HG03565 (cell line): ENCODE measurements around the gene CLEC18B.
"Not testable (repeated sequence)": the region's sequence is repeated elsewhere in the genome, so short reads cannot be mapped to it uniquely, and the experiment has no call there.

ENCODE experiments used
- ATAC-seq: cut with Tn5 transposase; IDR thresholded peaks from one replicate; pipeline ENCODE4 v1.9.1; 2021; ENCODE audit warnings: mild to moderate bottlenecking, moderate library complexity; ENCODE audit not compliant: unreplicated experiment

The CLEC18B gene

DNA sequence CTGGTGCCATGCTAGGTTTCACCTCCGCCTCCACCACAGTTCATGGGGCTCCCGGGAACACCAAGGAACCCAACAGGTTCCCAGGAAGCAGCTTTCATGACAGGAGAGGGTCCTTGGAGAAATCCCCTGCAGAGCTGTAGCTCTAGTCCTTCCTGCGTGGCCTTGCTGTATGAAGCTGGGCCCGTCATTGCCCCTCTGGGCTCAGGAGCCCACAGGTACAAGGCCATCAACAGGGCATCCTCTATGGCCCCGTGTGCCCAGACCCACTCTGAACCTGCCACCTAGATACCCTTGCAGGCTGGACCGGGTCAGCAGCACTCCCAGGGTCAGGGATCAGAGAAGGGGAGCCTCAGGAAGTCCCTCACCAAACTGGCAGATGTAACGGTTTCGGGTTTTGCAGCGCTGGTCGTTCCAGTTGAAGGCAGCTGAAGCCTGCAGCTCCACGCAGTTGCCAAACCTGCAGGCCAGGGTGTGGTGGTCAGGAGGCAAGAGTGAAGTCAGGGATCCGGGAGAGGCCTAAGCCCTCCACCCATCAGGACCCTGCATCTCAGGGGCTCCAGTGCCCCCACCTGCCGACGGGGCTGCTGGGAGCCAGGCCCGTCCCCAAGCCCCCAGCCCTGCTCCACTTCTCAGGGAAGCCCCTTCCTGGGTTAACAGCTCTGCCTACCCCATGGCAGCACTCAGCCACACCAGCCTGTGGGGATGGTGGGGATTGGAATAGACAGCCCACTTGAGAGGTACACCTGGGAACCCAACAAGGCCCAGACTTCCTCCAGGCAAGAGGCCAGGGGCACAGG is 11.9 kb downstream of the CLEC18B start:
- ATAC-seq = not testable (repeated sequence)

DNA sequence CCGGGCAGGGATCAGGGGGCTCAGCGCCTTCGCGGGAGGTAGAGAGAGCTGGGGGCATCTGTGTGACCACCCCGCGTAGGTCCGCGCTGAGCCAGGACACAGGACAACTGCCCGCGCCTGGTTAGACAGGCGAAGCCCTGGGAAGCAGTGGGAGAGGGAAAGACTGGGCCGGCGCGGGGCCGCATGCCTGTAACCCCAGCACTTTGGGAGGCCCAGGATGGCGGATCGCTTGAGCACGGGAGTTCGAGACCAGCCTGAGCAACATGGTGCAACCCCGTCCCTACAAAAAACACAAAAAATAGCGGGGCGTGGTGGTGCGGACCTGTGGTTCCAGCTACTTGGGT is 13.9 kb downstream of the CLEC18B start:
- not testable (repeated sequence) for ATAC-seq

DNA sequence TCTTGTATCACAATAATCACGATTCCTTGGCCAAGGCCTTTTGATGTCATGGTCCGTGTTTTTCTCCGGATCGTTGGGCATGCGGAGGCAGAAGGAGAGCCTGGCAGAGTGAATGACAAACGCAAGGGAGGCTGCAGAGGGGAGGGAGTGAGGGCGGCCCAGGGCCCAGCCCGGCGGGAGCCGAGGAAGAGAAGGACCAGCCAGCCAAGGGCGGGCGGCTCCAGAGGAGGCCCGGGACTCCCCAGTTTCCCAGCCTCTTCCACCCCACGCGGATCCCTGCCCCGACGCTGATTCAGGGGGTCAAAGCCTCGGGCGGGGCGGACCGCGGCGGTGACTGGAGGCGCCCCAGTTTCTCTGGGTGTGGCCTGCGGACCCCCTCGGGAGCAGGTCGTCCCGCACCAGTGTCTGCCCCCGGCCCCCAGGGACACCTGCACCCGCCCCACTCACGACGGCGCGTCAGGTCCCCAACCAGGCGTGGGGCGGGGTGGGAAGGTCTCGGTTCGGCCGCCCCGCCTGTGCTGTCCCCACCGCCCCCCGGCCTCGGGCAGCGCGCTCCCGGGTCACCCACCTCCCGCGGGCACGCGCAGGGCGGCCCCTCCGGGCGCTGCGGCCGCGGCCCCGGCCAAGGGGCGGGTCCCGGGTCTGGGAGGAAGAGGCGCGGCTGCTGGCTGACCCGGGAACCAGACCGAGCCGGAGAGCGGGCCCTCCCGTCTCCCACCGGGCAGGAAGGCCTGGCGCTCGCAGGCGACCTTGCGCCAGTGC is 14.5 kb downstream of the CLEC18B start:
- ATAC-seq = not testable (repeated sequence)

DNA sequence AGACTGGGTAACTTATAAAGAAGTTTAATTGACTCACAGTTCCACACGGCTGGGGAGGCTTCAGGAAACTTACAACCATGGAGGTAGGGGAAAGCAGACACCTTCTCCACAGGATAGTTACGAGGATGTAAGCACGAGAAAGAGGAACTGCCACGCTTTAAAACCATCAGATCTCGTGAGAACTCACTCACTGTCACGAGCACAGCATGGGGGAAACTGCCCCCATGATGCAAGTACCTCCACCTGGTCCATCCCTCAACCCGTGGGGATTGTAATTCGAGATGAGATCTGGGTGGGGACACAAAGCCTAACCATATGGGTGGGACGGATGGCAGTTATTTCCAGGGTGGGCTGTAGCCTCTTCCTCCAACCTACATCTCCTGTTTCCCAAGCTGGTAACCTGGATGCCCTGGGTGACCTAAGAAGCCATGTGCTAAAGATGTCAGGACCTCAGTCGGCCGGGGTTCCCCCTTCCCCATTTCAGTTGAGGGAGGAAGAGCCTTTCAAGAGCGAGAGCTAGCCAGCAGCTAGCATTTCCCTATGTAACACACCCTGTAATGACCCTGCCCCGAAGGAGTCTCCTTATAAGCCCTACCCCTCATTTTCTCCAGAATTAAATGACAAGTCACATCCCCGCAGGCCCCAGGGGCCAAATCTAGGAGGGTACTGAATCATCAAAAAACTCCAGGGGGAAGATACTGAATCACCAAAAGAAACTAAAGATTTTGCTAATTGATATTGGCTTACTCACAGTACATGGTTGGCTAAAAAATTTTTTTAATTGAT is 16.9 kb downstream of the CLEC18B start:
- not testable (repeated sequence) for ATAC-seq

DNA sequence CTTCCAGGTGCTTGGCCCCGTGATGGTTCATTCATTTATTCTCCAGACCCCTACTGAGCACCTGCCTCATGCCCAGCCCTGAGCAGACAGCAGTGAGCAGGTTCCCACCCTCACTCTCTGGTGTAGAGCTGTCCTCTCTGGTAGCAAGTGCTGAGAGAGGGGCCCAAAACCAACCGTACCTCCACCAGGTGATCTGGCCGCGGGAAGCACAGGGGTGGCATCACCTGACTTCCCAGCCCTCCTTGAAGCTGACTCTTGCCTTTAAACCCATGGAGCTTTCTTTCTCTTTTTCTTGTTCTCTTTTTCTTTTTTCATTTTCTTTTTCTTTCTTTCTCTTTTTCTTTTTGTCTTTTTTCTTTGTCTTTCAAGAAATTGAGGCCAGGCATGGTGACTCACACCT is 21.0 kb downstream of the CLEC18B start:
- not testable (repeated sequence) for ATAC-seq

DNA sequence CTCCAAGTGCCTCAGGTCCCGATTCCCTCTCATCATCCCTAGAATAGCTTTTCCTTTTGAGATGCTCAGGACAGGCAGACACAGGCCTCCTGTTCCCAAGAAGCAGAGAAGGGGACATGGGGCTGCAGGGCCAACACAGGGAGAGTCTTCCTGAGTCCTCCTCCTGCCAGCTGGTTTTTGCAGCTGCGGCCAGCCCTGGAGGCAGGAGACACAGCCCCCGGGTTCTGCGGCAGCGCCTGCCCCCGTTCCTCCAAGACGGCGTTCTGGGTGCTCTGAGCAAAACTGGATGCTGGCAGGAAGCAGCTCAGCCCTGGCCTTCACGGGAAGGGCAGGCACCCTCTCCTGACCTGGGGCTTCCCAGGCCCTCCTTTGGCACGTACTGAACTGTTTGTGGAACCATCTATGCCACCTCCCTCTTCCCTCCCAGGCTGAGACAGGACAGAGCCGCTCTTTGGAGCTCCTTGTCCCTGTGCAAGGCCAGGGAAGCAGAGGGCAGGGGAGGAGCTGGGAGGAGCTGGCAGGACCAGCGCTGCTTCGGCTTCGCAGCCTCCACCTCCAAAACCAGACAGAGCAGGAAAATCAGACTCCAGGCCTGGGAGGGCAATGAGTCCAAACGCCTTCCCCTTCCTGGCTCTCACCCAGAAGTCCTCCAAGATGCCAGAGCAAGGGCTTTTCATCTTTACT is 22.9 kb downstream of the CLEC18B start:
- not testable (repeated sequence) for ATAC-seq

DNA sequence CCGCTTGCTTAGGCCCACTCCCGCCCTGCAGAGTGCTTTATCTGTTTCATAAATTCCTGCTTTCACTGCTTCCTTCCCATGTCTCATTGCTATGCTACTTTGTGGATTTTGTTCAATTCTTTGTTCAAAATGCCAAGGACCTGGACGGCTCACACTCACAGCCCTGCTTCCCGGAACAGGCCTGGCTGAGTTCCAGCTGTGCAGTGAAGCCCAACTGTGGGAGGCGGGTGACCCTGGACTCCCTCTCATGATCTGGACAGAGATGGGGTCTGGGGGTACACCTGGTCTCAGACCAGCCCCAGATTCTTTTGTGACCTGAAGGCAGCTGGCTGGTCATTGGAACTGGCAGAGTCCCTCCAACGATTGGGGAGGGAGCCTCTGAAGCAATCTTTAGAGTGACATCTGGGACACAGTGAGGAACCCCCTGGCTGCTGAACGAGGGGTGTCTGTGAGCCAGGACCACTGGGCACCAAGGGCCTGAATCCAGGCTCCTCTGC is 24.7 kb downstream of the CLEC18B start:
- not testable (repeated sequence) for ATAC-seq

DNA sequence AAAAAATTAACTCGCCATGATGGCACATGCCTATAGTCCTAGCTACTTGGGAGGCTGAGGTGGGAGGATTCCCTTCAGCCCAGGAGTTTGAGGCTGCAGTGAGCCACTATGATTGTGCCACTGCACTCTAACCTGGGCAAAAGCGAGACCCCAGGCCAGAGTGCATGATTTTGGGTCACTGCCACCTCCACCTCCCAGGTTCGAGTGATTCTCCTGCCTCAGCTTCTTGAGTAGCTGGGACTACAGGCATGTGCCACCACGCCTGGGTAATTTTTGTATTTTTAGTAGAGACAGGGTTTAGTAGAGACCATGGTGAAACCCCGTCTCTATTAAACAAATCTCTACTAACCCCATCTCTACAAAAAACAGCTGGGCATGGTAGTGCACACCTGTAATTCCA is 26.7 kb downstream of the CLEC18B start:
- ATAC-seq = not testable (repeated sequence)

DNA sequence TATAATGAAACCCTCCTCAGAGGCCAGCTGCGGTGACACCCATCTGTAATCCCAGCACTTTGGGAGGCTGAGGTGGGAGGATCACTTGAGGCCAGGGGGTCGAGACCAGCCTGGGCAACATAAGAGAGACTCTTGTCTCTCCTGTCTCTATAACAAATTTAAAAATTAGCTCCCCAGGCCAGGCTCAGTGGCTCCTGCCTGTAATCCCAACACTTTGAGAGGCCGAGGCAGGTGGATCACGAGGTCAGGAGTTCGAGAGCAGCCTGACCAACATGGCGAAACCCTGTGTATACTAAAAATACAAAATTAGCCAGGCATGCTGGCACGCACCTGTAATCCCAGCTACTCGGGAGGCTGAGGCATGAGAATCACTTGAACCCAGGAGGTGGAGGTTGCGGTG is 27.1 kb downstream of the CLEC18B start:
- not testable (repeated sequence) for ATAC-seq

DNA sequence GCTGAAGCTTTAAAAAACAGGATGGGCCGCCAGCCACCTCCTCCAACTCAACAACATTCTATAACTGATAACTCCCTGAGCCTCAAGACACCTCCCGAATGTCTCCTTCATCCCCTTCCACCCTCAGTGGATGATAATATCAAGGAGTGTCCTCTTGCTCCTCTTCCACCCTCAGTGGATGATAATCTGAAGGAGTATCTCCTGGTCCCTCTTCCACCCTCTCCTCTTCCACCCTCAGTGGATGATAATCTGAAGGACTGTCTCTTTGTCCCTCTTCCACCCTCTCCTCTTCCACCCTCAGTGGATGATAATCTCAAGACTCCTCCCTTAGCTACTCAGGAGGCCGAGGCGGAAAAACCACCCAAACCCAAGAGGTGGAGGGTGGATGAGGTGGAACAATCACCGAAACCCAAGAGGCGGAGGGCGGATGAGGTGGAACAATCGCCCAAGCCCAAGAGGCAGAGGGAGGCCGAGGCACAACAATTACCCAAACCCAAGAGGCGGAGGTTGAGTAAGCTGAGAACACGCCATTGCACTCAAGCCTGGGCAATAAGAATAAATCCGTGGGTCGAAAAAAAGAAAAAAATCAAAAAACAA is 29.7 kb downstream of the CLEC18B start:
- ATAC-seq = not testable (repeated sequence)

DNA sequence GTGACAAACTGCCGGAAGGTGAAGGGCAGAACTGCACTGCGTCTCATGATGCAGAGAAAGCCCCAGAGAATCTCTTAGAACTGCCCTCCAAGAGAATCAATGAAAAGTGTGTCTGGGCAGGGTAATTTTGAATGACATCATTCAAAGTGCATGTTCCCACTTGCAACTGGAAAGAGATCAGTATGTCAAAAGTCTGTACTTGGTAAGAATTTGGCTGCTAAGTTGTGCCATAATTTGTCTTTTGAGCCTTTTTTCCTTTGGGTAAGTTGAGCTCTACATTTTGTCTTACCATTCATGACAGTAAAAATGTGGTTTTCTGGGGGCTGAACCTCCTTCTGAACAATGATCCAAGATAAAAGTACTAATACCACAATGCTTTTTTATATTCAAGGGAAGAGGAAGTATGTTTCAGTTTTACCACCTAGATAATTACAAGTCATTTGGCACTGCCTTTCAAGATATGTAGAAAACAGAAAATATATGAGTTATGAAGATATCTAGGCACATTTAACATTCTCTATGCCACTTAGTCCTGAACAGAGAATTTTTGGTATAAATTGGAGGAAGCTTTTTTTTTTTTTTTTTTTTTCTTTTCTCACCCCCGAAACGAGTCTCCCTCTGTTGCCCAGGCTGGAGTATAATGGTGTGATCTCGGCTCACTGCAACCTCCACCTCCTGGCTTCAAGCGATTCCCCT is 38.8 kb downstream of the CLEC18B start:
- not testable (repeated sequence) for ATAC-seq

DNA sequence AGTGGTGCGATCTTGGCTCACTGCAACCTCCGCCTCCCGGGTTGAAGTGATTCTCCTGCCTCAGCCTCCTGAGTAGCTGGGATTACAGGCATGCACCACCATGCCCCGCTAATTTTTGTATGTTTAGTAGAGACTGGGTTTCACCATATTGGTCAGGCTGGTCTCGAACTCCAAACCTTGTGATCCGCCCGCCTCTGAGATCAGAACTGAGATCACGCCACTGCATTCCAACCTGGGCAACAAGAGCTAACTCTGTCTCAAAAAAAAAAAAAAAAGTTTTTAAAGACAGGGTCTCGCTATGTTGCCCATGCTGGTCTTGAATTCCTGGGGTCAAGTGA is 47.5 kb downstream of the CLEC18B start:
- ATAC-seq = not testable (repeated sequence)

DNA sequence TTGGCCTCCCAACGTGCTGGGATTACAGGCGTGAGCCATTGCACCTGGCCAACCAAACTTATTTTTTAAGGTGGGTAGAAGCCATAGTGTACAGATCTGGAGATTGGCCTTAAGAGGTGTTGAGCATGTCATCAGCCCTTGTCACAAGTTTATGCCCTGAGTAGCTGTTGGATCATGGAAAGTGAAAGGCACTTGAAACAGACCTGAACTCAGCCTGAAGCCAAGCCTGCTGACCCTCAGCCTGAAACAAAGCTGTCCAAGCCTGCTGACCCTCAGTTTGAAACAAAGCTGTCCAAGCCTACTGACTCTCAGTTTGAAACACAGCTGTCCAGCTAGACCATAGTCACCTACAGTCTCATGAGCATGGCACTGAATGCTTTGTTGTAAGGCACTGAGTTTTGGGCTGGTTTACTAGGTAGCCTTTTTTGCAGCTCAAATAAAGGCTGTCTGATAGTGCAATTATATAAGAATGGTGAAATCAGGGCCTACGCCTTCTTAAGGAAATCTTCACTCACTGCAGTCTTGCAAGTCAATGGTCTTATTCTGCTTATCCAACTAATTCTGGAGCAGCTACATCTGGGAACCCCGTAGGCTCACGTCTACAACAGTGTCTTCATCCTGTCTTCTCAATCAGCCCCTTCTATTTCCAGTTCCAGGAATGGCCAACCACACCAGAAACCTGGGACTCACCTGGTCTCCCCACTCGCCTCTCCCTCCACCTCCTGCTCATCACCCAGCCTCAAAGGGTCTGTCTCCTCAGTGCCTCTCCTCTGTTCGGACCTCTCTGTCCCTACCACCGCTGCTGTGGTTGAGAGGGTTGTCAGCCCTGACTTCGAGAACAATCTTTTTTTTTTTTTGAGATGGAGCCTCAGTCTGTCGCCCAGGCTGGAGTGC is 48.1 kb downstream of the CLEC18B start:
- ATAC-seq = no peak

DNA sequence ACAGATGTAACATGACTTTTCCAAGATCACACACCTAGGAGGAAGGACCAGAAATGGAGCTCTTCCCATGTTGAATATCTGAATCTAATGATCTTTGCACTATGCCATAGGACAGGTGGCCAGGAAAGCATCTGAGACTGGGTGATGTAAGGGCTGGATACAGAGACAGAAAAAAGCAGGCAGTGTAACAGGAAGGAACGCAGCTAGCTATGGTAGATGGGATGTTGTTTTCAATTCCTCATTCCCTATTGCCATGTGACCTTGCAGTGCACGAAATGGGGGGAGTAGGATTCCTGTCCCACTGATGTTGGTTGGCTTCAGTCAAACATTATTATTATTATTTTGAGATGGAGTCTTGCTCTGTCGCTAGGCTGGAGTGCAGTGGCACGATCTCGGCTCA is 48.9 kb downstream of the CLEC18B start:
- ATAC-seq = no peak

DNA sequence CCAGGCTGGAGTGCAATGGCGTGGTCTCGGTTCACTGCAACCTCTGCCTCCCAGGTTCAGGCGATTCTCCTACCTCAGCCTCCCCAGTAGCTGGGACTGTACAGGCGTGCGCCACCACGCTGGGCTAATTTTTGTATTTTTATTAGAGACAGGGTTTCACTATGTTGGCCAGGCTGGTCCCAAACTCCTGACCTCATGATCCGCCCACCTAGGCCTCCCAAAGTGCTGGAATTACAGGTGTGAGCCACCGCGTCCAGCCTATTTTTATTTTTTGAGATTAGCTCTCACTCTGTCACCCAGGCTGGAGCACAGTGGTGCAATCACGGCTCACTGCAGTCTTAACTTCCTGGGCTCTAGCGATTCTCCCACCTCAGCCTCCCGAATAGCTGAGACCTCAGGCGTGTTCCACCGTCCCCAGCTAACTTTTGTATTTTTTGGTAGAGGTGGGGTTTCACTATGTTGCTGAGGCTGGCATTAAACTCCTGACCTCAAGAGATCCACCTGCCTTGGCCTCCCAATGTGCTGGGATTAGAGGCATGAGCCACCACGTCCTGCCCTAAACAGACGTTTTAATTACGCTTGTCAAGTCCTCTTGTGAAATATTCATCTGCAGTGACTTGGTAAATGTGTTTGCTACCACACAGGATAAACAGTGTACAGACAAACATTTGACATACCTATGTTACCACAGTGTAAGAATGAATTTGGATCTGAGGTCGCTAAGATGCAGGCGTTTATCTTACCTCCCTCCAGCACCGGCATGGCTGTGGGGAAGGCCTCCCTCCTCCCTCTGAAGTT is 50.7 kb downstream of the CLEC18B start:
- not testable (repeated sequence) for ATAC-seq

DNA sequence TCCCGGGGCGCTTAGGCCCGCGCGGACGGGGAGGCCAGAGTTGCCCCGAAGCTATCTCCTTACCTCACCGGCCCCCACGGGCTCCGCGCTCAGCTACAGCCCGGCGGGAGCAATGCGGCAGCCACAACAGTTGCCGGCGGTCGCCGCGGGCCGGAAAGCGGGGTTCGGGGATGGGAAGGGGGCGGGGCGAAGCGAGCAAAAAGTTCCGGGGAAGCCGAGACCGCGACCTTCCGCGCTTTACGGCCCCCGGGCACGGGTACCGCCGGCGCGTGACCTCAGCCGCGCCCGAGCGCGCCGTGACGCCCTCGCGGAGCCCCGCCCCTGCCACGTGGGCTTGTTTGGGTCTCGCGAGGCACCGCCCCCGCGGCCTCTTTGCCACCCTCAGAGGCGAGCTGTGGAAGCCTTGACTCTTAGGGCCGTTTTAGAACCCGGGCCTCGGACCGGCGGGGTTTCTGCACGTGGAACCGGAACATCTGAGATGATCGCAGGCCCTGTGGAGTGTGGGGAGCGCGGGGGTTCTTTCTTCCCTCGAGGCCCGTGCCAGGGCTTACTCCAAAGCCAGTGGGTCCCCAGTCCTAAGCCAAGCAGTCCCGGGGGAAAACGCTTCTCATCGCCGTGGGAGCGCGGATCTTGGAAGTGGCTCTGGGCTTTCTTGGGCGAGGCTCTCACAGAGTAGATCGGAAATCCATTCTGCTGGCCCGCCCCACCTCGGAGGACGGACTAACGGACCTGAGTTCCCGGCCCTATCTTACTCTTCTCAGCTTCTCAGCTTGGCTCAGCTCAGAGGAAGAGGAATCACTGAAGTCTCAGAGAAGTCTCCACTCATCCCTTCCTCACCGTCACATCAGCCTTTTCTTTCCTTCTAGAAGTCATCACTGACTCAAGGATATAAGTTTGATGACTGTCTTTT is 53.0 kb downstream of the CLEC18B start:
- peak; percentile 93 for ATAC-seq

DNA sequence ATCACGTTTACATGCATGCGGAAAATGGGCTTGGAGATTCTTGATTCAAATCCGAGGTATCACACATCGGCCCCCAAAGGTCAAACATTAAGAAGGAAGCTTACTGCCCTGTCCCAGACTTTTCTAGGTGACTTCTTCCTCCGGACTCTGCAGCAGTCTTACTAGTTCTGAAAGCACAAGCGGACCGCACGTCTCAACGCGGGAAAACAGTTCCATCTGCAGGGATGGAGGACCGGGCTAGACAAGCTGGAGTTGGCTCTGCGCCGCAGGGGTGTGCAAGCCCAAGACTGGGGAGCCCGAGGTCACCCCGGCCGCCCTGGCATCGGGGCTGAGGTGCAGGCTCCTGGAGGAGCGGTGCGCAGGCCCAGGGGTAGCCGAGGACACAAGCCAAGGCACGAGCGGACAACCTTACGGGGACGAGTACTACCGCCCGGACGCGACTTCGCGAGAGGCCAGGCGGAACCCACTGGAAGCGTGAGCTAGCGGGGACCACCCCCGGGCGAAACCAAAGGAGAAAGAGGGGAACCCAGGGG is 53.7 kb downstream of the CLEC18B start:
- ATAC-seq = not testable (repeated sequence)
